OCI-M1 (cell line): ENCODE measurements around the gene TBX6.
"Not testable (repeated sequence)": the region's sequence is repeated elsewhere in the genome, so short reads cannot be mapped to it uniquely, and the experiment has no call there.

Experiments used
- DNase-seq: peaks from one replicate; lab custom pipeline; 2025; lab: John Stamatoyannopoulos, UW

Gene TBX6

GRCh38 chr16:30065943-30066760 is 25.6 kb downstream of the TBX6 start:
- peak; percentile 71 for DNase-seq

GRCh38 chr16:30065102-30065942 is 26.4 kb downstream of the TBX6 start, which contains the start of gene ALDOA:
ALDOA (plus strand) TSS chr16:30065760; CDS start chr16:30066898, 1,138 bp downstream.
- peak; percentile 99 for DNase-seq

- no peak for DNase-seq
These were observed 27.0 kb downstream of the TBX6 start for GRCh38 chr16:30064729-30065101.

GRCh38 chr16:30063893-30064728 is 27.6 kb downstream of the TBX6 start:
- peak; percentile 89 for DNase-seq

- DNase-seq = no peak
These were observed 28.3 kb downstream of the TBX6 start for GRCh38 chr16:30063278-30063892.

GRCh38 chr16:30060836-30061554 is 30.7 kb downstream of the TBX6 start:
- no peak for DNase-seq

GRCh38 chr16:30060346-30060745 is 31.4 kb downstream of the TBX6 start:
- no peak for DNase-seq

GRCh38 chr16:30054959-30055553 is 36.7 kb downstream of the TBX6 start:
- DNase-seq = peak; percentile 47

- no peak for DNase-seq
These were observed 37.3 kb downstream of the TBX6 start for GRCh38 chr16:30054451-30054850.

- DNase-seq = peak; percentile 47
These were observed 38.2 kb downstream of the TBX6 start for GRCh38 chr16:30053376-30054015.

GRCh38 chr16:30052671-30053372 is 38.9 kb downstream of the TBX6 start:
- peak; percentile 96 for DNase-seq

- DNase-seq = no peak
These were observed 40.2 kb downstream of the TBX6 start for GRCh38 chr16:30051518-30051917.

- no peak for DNase-seq
These were observed 41.9 kb downstream of the TBX6 start for GRCh38 chr16:30049871-30050270.

- DNase-seq = no peak
These were observed 45.1 kb downstream of the TBX6 start for GRCh38 chr16:30046588-30046987.

- no peak for DNase-seq
These were observed 45.5 kb downstream of the TBX6 start for GRCh38 chr16:30046178-30046577.

- peak; percentile 81 for DNase-seq
These were observed 49.9 kb downstream of the TBX6 start for GRCh38 chr16:30041841-30042240.

- not testable (repeated sequence) for DNase-seq
These were observed 51.0 kb downstream of the TBX6 start for GRCh38 chr16:30040690-30041089.

GRCh38 chr16:30040221-30040620 is 51.5 kb downstream of the TBX6 start:
- peak; percentile 62 for DNase-seq
